ENCODE results near the gene ZC3H12D.

GRCh38 chr6:149500096-149500495 lies 15.3 kb upstream of the ZC3H12D start:
- no peak for TF ChIP-seq CTCF (conservative IDR thresholded peaks at IDR 0.05; ENCODE audit: low read depth in 2 of 2)
- no peak for TF ChIP-seq REST (IDR thresholded peaks at IDR 0.05; ENCODE audit: unreplicated experiment)
- TF ChIP-seq POLR2AphosphoS5 (IDR thresholded peaks at IDR 0.05; ENCODE audit: low read depth) = no peak
- TF ChIP-seq ZNF462 (CRISPR knock-in tag; IDR thresholded peaks at IDR 0.05) = no peak
- no peak for TF ChIP-seq EZH2 (IDR thresholded peaks at IDR 0.05; ENCODE audit: low read depth, unreplicated experiment)
- no peak for TF ChIP-seq STAT1 (IDR thresholded peaks at IDR 0.05; ENCODE audit: unreplicated experiment)
- TF ChIP-seq NANOG (IDR thresholded peaks at IDR 0.05; ENCODE audit: borderline replicate concordance) = no peak
- TF ChIP-seq CREB1 (CRISPR knock-in tag; IDR thresholded peaks at IDR 0.05; ENCODE audit: low read depth) = no peak
- no peak for TF ChIP-seq ZNF114 (CRISPR knock-in tag; IDR thresholded peaks at IDR 0.05)
- TF ChIP-seq JUNB (IDR thresholded peaks at IDR 0.05; ENCODE audit: unreplicated experiment) = no peak
- TF ChIP-seq, protein P1, sequence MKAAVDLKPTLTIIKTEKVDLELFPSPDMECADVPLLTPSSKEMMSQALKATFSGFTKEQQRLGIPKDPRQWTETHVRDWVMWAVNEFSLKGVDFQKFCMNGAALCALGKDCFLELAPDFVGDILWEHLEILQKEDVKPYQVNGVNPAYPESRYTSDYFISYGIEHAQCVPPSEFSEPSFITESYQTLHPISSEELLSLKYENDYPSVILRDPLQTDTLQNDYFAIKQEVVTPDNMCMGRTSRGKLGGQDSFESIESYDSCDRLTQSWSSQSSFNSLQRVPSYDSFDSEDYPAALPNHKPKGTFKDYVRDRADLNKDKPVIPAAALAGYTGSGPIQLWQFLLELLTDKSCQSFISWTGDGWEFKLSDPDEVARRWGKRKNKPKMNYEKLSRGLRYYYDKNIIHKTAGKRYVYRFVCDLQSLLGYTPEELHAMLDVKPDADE (IDR thresholded peaks at IDR 0.05) = no peak
- no peak for TF ChIP-seq EZH2phosphoT487 (IDR thresholded peaks at IDR 0.05; ENCODE audit: unreplicated experiment)
